HepG2 (cell line): ENCODE measurements around the gene CARMIL3. TPM values are rescaled to one million over a fixed set of nuclear protein-coding genes. Genes with fewer than 3 reads are reported as not detected.

ENCODE experiments used
- ASH2L ChIP-seq: fragments of 300-600, 200-600 bp; sonication (generic); IDR thresholded peaks from 2 replicates; pipeline ENCODE4 v1.7.0; 2017; ENCODE audit warnings: low read depth, mild to moderate bottlenecking, moderate library complexity, mixed read lengths, low read length; ENCODE audit not compliant: insufficient read length
- ETV6 ChIP-seq: sonication (generic); formaldehyde crosslinking; conservative IDR thresholded peaks from 2 replicates; pipeline ENCODE4 v1.4.0; 2020; ENCODE audit warnings: missing genetic modification reagents
- GABPA ChIP-seq, 2 experiments: IDR thresholded peaks; 2 replicates each; pipeline ENCODE4 v1.6.1; 2011 to 2016; ENCODE audit warnings: low read depth in 2 of 2, low read length in 1 of 2, missing biosample characterization in 1 of 2, missing genetic modification characterization in 1 of 2
- GATA4 ChIP-seq: sonication (generic); IDR thresholded peaks from 2 replicates; pipeline ENCODE4 v1.6.1; 2016; ENCODE audit warnings: antibody characterized with exemption, low read depth, borderline replicate concordance
- HNRNPL ChIP-seq: fragments of 200-400 bp; formaldehyde crosslinking; IDR thresholded peaks from 2 replicates; pipeline ENCODE4 v1.6.1; 2017; ENCODE audit warnings: mild to moderate bottlenecking, low read depth, low read length
- HOXD1 ChIP-seq: sonication (generic); formaldehyde crosslinking; IDR thresholded peaks from 2 replicates; pipeline ENCODE4 v1.5.0; 2020; ENCODE audit warnings: missing genetic modification reagents
- MBNL3 ChIP-seq: fragments of 250-450 bp; sonication (Bioruptor Pico); conservative IDR thresholded peaks from 2 replicates; pipeline ENCODE4 v1.8.0; 2022; ENCODE audit warnings: mild to moderate bottlenecking, inconsistent platforms
- MIER2 ChIP-seq: IDR thresholded peaks from 2 replicates; pipeline ENCODE4 v1.6.1; 2016; ENCODE audit warnings: missing biosample characterization, missing genetic modification reagents
- MTA1 ChIP-seq: sonication (generic); formaldehyde crosslinking; IDR thresholded peaks from 2 replicates; pipeline ENCODE4 v1.4.0; 2020; ENCODE audit warnings: missing genetic modification reagents, mild to moderate bottlenecking, borderline replicate concordance
- NCOA5 ChIP-seq: sonication (generic); formaldehyde crosslinking; IDR thresholded peaks from 2 replicates; pipeline ENCODE4 v1.4.0; 2020; ENCODE audit warnings: missing genetic modification reagents
- NKX3-1 ChIP-seq: sonication (generic); formaldehyde crosslinking; IDR thresholded peaks from 2 replicates; pipeline ENCODE4 v1.5.0; 2020; ENCODE audit warnings: missing genetic modification reagents
- RAD21 ChIP-seq: fragments of 450-650 bp; formaldehyde crosslinking; IDR thresholded peaks from 2 replicates; pipeline ENCODE4 v1.5.0; 2020; ENCODE audit warnings: mild to moderate bottlenecking
- YEATS4 ChIP-seq: sonication (generic); formaldehyde crosslinking; IDR thresholded peaks from 2 replicates; pipeline ENCODE4 v1.4.0; 2020; ENCODE audit warnings: missing genetic modification reagents, borderline replicate concordance
- ZFAT ChIP-seq: sonication (generic); formaldehyde crosslinking; conservative IDR thresholded peaks from 2 replicates; pipeline ENCODE4 v1.8.1; 2023; ENCODE audit warnings: missing genetic modification reagents, inconsistent platforms
- ZNF180 ChIP-seq: sonication (generic); formaldehyde crosslinking; IDR thresholded peaks from 2 replicates; pipeline ENCODE4 v1.4.0; 2020; ENCODE audit warnings: low read depth, missing genetic modification reagents, borderline replicate concordance
- ZNF225 ChIP-seq: sonication (generic); formaldehyde crosslinking; IDR thresholded peaks from 2 replicates; pipeline ENCODE4 v1.4.0; 2020; ENCODE audit warnings: mild to moderate bottlenecking, missing genetic modification reagents
- ZNF34 ChIP-seq: sonication (generic); formaldehyde crosslinking; IDR thresholded peaks from 2 replicates; pipeline ENCODE4 v1.4.0; 2020; ENCODE audit warnings: mild to moderate bottlenecking, missing genetic modification reagents, borderline replicate concordance
- ZNF546 ChIP-seq: sonication (generic); formaldehyde crosslinking; conservative IDR thresholded peaks from 2 replicates; pipeline ENCODE4 v1.8.1; 2023; ENCODE audit warnings: mild to moderate bottlenecking, missing genetic modification reagents
- ZNF724P ChIP-seq: sonication (generic); formaldehyde crosslinking; IDR thresholded peaks from 2 replicates; pipeline ENCODE4 v1.8.0; 2022; ENCODE audit warnings: missing genetic modification reagents, borderline replicate concordance
- polyA plus RNA-seq, 8 experiments: library from polyadenylated mRNA; depleted of rRNA in 3 of 8; stranded (reverse) in 7 of 8; unstranded in 1 of 8; fragments of >200 nt; fragmentation: Illumina TruSeq in 4 of 8; extraction: Trizol in 4 of 8; gene quantifications; 2 replicates each; pipeline versions ENCODE4 v1.2.1 to v1.2.3, GENCODE V29; 2011 to 2016; ENCODE audit warnings: low read depth in 4 of 8, missing spikeins in 1 of 8, mixed read lengths in 1 of 8; ENCODE audit not compliant: insufficient read depth in 1 of 8
- total RNA-seq, 5 experiments: library from RNA; depleted of rRNA; stranded (reverse); fragments of >200 nt; fragmentation: Illumina TruSeq; extraction: Trizol; gene quantifications; 2 replicates each; pipeline ENCODE4 v1.2.3, GENCODE V29; 2016; ENCODE audit warnings: low read depth in 1 of 5
- TF ChIP-seq, protein P1 (sequence below): sonication (generic); formaldehyde crosslinking; IDR thresholded peaks from 2 replicates; pipeline ENCODE4 v1.8.0; 2022; ENCODE audit warnings: low read depth, missing genetic modification reagents
- TF ChIP-seq, protein P2 (sequence below): fragments of 450-650 bp; IDR thresholded peaks from 2 replicates; pipeline ENCODE4 v1.6.1; 2017; ENCODE audit warnings: mild to moderate bottlenecking
- TF ChIP-seq, protein P3 (sequence below): sonication (generic); formaldehyde crosslinking; IDR thresholded peaks from 2 replicates; pipeline ENCODE4 v1.4.0; 2020; ENCODE audit warnings: missing genetic modification reagents, borderline replicate concordance
- TF ChIP-seq, protein P4 (sequence below): sonication (generic); formaldehyde crosslinking; IDR thresholded peaks from 2 replicates; pipeline ENCODE4 v1.8.0; 2022; ENCODE audit warnings: missing genetic modification reagents, mild to moderate bottlenecking, moderate library complexity, borderline replicate concordance

The CARMIL3 gene
- total and polyA plus RNA-seq, 2 of the 13 experiments (the other 11 are each of a cell fraction or from before 2014, with no cell fraction given), result 0.27 to 0.55 TPM

DNA sequence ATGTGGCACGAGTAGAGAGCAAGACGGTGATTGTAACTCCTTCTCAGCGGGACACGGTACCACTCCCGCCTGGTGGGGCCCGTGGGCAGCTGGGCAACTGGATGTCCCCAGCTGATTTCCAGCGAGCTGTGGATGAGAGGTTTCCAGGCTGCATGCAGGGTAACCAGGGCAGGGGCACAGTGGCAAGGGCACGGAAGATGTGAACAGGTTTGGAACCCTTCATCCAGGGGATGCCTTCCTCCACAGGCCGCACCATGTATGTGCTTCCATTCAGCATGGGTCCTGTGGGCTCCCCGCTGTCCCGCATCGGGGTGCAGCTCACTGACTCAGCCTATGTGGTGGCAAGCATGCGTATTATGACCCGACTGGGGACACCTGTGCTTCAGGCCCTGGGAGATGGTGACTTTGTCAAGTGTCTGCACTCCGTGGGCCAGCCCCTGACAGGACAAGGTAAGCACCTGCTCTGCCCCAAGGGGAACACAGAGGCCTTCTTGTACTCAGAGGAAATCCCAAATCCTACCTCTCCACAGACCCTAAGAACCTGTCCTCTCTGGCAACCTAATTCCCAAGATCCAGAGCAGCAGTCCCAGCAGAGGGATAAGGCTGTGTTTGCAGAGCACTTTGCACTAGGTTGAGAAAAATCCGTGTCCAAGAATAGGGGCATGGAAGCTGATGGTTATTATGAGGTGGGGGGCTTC is 46.6 kb downstream of the CARMIL3 start (continued):
- 0 out of 2 replicates have a peak, but pooled peaks have one; percentile 75 for TF ChIP-seq ZFAT (CRISPR knock-in tag)
- TF ChIP-seq HNRNPL, result no peak
- peak; percentile 59; the same call in 1 of the 2 replicates for TF ChIP-seq YEATS4 (CRISPR knock-in tag)
- no peak for TF ChIP-seq GABPA (IDR thresholded peaks at IDR 0.05; ENCODE audit: low read depth, low read length)
- TF ChIP-seq GABPA (CRISPR knock-in tag; IDR thresholded peaks at IDR 0.05; ENCODE audit: low read depth), result no peak
- no peak for TF ChIP-seq ZNF546 (CRISPR knock-in tag)
- TF ChIP-seq ZNF180 (CRISPR knock-in tag), result no peak
- TF ChIP-seq NCOA5 (CRISPR knock-in tag), result peak; percentile 83; the same call in 1 of the 2 replicates
- TF ChIP-seq ZNF225 (CRISPR knock-in tag), result peak; percentile 92
- TF ChIP-seq, protein P1, sequence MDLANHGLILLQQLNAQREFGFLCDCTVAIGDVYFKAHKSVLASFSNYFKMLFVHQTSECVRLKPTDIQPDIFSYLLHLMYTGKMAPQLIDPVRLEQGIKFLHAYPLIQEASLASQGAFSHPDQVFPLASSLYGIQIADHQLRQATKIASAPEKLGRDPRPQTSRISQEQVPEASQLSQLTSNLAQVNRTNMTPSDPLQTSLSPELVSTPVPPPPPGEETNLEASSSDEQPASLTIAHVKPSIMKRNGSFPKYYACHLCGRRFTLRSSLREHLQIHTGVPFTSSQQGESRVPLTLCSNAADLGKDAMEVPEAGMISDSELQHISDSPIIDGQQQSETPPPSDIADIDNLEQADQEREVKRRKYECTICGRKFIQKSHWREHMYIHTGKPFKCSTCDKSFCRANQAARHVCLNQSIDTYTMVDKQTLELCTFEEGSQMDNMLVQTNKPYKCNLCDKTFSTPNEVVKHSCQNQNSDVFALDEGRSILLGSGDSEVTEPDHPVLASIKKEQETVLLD (CRISPR knock-in tag), result no peak
- 0 out of 2 replicates have a peak, but pooled peaks have one; percentile 72 for TF ChIP-seq HOXD1 (CRISPR knock-in tag)
- no peak for TF ChIP-seq GATA4
- TF ChIP-seq, protein P2, sequence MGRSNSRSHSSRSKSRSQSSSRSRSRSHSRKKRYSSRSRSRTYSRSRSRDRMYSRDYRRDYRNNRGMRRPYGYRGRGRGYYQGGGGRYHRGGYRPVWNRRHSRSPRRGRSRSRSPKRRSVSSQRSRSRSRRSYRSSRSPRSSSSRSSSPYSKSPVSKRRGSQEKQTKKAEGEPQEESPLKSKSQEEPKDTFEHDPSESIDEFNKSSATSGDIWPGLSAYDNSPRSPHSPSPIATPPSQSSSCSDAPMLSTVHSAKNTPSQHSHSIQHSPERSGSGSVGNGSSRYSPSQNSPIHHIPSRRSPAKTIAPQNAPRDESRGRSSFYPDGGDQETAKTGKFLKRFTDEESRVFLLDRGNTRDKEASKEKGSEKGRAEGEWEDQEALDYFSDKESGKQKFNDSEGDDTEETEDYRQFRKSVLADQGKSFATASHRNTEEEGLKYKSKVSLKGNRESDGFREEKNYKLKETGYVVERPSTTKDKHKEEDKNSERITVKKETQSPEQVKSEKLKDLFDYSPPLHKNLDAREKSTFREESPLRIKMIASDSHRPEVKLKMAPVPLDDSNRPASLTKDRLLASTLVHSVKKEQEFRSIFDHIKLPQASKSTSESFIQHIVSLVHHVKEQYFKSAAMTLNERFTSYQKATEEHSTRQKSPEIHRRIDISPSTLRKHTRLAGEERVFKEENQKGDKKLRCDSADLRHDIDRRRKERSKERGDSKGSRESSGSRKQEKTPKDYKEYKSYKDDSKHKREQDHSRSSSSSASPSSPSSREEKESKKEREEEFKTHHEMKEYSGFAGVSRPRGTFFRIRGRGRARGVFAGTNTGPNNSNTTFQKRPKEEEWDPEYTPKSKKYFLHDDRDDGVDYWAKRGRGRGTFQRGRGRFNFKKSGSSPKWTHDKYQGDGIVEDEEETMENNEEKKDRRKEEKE, result no peak
- no peak for TF ChIP-seq MTA1 (CRISPR knock-in tag)
- TF ChIP-seq ZNF34 (CRISPR knock-in tag), result no peak
- 0 out of 2 replicates have a peak, but pooled peaks have one; percentile 34 for TF ChIP-seq NKX3-1 (CRISPR knock-in tag)
- no peak for TF ChIP-seq ASH2L
- TF ChIP-seq, protein P3, sequence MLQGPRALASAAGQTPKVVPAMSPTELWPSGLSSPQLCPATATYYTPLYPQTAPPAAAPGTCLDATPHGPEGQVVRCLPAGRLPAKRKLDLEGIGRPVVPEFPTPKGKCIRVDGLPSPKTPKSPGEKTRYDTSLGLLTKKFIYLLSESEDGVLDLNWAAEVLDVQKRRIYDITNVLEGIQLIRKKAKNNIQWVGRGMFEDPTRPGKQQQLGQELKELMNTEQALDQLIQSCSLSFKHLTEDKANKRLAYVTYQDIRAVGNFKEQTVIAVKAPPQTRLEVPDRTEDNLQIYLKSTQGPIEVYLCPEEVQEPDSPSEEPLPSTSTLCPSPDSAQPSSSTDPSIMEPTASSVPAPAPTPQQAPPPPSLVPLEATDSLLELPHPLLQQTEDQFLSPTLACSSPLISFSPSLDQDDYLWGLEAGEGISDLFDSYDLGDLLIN (CRISPR knock-in tag), result peak; percentile 82; the same call in 1 of the 2 replicates
- TF ChIP-seq MBNL3 (CRISPR knock-in tag), result no peak
- TF ChIP-seq ZNF724P (CRISPR knock-in tag), result no peak
- TF ChIP-seq ETV6 (CRISPR knock-in tag), result no peak
- no peak for TF ChIP-seq MIER2 (CRISPR knock-in tag)
- TF ChIP-seq, protein P4, sequence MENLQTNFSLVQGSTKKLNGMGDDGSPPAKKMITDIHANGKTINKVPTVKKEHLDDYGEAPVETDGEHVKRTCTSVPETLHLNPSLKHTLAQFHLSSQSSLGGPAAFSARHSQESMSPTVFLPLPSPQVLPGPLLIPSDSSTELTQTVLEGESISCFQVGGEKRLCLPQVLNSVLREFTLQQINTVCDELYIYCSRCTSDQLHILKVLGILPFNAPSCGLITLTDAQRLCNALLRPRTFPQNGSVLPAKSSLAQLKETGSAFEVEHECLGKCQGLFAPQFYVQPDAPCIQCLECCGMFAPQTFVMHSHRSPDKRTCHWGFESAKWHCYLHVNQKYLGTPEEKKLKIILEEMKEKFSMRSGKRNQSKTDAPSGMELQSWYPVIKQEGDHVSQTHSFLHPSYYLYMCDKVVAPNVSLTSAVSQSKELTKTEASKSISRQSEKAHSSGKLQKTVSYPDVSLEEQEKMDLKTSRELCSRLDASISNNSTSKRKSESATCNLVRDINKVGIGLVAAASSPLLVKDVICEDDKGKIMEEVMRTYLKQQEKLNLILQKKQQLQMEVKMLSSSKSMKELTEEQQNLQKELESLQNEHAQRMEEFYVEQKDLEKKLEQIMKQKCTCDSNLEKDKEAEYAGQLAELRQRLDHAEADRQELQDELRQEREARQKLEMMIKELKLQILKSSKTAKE (CRISPR knock-in tag), result no peak
- no peak for TF ChIP-seq RAD21
